Kidney glomerular epithelial cell (primary cell): ENCODE measurements around the gene FER1L5.

Experiments used
- DNase-seq: peaks from one replicate; lab custom pipeline; 2025; lab: John Stamatoyannopoulos, UW

FER1L5 gene

DNA sequence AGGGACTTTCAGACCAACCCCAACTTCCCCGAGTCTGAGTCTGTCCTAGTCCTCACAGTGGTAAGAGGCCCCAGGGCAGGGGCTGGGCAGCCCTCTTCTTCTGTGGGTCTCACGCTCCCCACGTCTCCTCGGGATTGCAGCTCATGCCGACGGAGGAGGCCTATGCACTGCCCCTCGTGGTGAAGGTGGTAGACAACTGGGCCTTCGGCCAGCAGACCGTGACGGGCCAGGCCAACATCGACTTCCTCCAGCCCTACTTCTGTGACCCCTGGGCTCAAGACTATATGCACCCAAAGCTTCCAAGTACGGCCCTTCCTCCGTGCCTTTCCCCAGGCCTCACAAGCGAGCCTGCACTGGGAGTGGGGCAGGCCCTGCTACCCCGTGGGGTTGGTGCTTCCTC lies 53.0 kb downstream of the FER1L5 start:
- no peak for DNase-seq

DNA sequence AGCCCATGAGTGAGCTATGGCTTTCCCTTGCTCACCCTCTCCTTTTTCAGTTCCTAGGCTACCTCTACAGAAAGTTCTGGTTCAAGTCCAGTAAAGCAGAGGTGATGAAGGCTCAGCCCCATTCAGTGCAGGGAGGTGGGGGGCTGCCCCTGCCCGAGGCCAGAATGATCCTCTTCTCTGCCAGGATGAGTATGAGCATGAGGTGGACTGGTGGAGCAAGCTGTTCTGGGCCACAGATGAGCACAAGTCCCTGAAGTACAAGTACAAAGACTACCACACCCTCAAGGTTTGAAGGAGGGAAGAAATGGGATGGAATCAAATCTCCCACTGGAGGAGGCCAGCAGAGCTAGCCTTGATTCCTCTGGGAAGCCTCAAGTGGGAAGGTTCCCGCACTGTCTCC lies 54.9 kb downstream of the FER1L5 start:
- DNase-seq: no peak

DNA sequence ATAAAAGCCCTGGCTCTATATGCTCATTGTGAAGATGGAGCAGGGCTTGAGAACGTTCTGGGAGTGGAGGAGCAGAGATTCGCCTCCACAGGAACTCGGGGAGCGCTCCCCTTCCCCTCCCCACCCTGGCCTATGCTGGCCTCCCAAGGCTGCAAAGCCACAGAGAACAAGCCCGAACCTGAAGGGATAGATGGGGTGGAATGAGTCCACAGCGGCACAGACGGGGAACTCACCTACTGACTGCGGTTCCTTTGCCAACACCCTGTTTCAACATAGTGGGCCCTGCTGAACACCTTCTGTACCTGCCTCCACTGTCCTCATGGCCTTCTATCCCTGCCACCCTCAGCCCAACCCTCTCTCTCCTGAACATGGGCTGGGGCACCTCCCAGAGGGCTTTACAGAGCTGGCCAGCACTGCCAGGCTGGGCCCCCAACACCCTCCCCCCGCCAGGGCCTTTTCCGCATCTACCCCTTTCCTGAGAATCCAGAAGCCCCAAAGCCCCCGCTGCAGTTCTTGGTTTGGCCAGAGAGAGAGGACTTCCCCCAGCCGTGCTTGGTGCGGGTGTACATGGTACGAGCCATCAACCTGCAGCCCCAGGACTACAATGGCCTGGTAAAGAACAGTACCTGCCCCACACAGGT lies 55.8 kb downstream of the FER1L5 start:
- DNase-seq: no peak

DNA sequence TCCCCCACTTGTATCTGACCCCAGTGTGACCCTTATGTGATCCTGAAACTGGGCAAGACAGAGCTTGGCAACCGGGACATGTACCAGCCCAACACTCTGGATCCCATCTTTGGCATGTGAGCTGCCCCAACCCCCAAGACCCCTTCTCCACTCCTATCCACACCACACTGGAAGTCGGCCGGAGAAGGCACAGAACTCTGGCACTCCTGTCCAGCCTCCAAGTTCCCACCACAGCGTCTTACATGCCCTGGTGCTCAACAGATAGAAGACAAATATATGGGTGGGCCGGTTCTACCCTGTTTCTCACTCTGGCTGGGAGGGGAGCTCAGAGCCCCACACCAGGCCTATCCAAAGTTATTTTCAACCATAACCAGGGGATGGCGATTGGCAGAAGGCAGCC lies 56.5 kb downstream of the FER1L5 start:
- no peak for DNase-seq

DNA sequence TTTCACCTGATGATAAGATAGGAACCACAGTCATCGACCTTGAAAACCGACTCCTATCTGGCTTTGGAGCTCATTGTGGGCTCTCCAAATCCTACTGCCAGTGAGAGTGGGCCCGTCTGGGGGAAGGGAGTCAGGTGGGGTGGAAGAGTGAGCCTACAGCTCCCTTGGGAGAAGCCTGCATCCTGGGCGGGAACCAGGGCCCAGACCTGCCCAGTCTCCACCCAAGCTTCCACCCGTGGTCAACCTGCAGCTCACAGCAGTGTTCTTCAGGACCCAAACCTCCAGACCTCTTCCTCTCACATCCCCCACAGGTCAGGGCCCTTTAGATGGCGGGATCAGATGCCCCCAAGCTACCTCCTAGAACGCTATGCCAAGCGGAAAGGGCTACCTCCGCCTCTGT lies 57.1 kb downstream of the FER1L5 start:
- DNase-seq: no peak

DNA sequence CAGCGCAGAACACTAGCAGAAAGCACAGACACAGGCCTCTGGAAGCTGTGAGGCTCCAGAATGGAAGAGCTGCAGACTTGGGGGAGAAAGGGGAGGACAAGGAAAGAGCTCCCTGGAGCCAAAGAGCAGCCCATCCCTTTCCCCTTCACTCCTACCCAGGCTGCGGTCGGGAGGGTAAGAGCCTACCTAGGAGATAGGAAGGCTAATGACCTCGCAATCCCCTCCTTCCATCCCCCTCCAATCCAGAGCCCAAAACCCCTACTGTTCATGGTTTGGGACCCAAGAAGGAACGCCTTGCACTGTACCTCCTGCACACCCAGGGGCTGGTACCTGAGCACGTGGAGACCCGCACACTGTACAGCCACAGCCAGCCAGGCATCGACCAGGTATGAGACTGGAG lies 57.5 kb downstream of the FER1L5 start:
- no peak for DNase-seq

DNA sequence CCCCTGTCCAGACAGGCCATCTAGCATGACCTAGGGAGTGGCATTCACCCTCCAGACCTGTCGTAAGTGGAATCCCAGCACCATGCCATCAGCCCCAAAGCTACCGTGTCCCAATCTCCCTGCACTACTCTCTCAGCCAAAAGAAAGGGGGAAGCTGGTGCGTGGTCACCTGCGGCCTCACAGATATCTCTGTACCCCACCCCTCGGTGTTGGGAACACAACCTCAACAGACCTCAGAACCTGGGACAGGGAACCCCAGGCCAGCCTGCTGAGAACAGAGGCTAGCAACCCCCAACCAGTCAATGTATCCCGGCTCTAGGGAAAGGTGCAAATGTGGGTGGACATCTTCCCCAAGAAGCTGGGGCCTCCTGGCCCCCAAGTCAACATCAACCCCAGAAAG lies 59.1 kb downstream of the FER1L5 start:
- DNase-seq: no peak

DNA sequence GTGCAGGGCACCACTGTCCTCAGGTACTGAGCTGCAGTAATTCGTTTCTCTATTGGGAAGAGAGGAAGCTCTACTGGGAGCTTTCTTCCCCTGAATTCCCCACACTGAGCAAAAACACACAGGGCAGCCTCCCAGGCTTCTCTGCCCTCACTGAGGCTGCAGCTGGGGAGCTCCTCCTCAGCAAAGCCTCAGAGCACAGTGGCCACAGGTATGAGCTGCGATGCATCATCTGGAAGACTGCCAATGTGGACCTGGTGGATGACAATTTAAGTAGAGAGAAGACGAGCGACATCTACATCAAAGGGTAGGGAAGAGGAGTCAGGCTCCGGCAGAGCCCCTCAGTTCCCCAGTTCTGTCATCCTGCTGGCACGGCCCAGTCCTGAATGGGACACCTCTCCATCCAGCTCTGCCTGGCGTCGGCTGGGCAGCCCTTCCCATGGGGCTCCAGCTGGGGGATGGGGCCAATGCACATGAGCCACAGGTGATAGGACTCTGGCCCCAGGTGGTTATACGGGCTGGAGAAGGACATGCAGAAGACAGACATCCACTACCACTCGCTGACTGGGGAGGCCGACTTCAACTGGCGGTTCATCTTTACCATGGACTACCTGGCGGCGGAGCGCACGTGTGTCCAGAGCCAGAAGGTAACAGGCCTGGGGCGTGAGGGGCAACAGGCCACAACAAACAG lies 59.7 kb downstream of the FER1L5 start:
- DNase-seq: no peak

DNA sequence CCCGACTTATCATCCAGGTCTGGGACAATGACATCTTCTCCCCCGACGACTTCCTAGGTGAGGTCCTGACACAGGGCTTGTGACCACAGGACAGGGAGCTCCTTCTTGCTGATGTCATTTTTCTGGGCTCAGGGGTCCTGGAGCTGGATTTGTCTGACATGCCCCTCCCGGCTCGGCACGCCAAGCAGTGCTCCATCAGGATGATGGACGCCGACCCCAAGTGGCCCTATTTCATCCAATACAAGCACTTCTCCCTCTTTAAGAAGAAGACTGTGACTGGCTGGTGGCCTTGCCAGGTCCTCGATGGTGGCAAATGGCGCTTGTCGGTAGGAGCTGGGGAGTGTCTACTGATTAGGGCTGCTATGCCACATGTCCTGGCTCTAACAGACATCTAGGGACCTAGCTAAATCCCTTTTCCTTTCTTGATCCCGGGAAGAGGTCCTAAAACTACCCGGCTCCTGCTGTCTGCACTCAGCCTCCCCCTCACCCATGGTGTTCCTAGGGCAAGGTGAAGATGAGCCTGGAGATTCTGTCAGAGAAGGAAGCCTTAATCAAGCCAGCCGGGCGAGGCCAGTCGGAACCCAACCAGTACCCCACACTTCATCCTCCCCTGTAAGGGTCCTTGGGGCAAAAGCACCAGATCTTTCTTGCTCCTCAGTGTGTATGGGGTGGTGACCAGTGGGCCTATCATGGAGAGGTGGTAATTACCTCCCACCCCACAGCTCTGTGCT lies 60.6 kb downstream of the FER1L5 start:
- DNase-seq: no peak

DNA sequence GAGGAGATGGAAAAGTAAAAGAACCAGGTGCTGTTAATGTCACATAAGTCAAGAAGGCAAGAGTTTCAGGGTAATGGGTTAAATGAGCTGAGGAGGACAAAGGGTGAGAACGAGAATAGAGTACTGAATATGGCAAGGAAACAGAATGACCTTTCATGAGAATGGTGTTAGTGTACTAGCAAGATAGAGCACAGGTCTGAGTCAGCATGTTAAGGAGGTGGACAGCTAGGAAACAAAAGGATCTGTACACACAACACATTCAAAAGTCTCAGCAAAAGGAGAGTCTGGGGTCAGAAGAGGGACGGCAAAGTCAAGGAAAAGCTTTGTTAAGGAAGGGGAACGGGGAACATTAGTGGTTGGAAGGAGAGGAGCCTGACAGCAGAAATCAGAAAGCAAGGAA lies 68.4 kb downstream of the FER1L5 start:
- no peak for DNase-seq

DNA sequence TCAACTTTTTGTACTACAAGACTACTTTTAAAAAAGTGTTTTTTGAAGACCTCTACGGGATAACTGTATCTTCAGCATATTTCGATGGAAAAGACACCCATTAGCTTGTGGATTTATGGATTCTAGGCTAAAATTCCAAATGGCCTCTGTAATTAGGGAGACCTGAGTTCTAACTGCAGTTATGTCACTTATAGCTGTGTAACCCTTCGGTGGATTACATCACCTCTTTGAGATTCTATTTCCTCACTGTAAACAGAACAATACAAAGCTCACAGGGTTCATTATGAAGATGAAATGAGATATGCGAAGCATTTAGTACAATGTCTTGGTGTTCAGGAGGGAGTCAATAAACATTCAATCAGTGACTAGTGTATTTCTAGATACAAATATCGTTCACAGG lies 73.1 kb downstream of the FER1L5 start:
- DNase-seq: no peak

DNA sequence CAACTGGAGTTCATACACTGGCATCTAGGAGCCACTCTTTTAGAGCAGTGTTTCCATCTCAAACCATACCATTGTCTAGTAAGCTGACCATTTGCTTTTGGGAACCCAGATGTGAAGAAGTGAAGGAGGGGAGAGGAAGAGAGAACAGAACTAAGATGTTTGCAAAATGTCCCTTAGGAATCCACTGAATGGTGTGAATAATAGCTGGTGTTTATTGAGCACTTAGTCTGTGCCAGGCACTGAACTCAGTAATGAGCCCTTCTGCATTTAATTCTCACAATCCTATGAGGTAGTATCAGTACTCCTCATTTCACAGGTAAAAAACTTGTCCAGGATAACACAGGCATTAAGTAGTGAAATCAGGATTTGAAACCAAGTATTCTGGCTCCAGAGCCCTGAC lies 73.8 kb downstream of the FER1L5 start:
- DNase-seq: no peak

DNA sequence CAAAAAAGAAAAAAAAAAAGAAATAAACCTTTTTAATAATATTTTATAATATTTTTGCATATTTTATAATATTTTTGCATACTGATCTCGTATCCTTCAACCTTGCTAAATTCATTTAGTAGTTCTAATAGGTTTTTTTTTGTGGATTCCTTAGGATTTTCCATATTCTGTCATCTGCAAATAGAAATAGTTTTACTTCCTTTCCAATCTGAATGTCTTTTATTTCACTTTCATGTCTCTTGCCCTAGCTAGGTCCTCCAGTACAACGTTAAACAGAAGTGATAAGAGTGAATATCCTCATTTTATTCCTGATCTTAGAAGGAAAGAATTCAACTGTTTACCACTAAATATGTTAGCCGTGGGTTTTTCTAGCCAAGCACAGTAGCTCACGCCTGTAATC lies 83.6 kb downstream of the FER1L5 start:
- no peak for DNase-seq

DNA sequence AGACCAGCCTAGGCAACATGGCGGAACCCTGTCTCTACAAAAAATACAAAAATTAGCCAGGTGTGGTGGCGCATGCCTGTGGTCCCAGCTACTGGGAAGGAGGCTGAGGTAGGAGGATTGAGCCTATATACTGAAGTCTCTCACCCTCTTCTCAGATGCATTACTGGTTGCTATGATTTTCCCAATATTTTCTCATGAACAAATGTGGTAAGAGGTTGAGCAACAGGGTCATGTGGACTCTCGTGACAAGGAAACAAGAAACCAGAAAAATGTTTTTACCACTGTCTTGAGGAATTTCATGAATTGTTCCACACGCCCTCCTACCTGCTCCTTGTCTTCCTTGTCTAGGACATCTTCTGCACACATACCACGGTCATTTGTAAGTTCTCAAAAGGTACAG lies 84.9 kb downstream of the FER1L5 start:
- DNase-seq: no peak

DNA sequence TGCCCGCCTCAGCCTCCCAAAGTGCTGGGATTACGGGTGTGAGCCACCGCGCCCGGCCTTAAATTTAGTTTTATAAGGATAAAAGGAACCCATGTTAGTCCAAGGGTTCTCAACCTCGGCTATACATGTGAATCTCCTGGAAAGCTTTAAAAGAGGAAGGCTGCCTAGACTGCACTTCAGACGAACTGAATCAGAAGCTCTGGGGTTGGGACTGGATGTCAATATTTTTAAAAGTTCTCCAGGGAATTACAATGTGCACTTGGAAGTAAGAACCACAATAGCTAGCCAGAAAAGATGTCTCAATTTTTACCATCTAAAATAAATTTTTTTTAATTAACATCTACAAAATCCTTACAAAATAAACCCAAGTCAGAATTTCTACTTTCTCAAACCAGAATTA lies 87.2 kb downstream of the FER1L5 start:
- no peak for DNase-seq

DNA sequence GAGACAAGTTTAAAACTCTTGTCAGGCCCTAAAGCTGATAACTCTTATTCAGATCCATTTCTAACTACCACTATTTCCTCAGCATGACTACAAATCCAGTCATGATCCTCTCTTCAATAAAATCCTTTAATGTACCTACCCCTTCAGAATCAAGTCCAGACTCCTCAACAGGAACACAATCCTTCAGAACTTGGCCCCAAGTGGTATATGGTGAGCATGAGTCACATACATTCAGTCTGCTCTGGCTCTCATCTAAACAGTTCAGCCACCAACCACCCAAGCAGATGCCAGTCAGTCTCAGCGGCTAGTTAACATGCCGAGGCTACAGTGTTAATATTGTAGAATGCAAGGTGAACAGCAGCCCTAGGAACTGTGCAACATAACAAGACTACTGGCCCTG lies 87.6 kb downstream of the FER1L5 start:
- DNase-seq: no peak

DNA sequence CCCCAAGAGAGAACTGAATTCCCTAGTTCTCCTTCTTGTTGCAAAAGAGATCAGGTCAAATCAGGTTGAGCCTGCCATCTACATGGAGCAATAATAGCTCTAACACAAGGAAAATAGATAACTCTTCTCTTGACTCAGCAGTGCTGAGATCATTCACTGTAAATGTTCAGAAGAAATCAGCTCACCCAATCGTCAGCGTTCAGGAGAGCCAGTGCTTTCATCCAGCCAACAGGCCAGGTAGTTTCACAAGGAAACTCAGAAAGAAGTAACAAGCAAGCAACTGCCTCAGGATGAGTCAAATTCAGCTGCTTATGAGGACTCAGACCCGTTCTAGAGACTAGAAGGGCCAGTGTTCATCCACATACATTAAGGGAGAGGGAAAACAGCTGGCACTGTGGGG lies 91.4 kb downstream of the FER1L5 start:
- no peak for DNase-seq

DNA sequence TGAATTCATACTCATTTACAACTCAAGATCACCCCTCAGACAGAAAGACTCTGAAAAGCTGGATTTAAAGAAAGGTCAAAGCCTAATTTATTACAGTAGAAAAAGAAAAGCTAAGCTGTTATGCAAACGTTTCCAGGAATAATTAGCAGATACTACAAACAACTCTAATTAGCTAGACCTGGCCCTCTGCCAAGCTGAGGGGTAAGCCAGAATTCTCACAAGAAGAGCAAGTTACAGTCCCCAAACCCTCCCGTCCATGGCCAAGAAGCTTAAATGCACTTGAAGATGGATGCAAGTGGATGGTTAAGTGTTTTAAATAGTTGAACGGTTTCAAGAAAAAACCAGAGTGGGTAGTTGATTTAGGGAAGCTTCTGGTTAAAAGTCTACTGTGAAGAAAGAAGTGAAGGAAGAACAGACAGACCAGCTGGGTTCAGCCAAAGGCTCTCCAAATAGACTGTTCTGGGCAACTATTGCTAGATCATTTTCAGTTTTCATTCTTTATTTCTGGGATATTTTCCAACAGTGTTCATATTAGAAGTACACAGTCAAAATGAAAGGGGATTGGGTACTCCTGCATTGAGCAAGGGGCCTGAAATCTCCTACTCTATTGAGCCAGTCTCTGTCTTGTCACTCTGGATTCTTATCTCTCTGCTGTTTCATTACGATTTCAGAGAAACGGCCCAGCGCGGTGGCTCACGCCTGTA lies 92.5 kb downstream of the FER1L5 start:
- no peak for DNase-seq

DNA sequence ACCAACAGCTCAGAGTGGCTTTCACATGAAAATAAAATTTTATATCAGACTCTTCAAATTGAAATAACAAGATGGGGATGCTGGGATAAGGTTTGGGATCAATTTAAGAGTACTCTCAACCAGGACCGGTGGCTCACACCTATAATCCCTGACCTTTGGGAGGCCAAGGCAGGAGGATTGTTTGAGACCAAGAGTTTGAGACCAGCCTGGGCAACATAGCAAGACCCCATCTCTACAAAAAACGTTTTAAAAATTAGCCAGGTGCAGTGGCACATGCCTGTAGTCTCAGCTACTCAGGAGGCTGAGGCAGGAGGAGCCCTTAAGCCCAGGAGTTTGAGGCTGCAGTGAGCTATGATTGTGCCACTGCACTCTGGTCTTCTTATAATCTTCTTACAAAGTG lies 94.7 kb downstream of the FER1L5 start:
- DNase-seq: no peak

DNA sequence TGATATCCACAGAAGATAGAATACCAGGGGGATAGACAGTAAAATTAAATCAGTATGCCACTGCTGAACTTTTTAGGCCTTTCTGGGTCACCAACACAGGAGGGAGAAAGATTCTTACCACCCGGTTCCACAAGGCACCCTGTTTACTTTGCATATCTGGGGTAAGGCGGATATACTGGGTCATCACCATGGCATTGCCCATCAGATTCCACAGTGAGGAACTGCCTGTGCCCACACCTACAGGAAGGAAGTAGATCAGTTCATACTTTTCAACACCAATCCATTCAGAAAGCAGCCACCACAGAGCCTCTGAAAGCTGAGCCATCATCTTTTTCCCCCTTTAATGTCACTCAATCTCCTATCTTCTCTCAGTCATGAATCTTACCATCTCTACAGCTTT lies 95.3 kb downstream of the FER1L5 start:
- DNase-seq: no peak

DNA sequence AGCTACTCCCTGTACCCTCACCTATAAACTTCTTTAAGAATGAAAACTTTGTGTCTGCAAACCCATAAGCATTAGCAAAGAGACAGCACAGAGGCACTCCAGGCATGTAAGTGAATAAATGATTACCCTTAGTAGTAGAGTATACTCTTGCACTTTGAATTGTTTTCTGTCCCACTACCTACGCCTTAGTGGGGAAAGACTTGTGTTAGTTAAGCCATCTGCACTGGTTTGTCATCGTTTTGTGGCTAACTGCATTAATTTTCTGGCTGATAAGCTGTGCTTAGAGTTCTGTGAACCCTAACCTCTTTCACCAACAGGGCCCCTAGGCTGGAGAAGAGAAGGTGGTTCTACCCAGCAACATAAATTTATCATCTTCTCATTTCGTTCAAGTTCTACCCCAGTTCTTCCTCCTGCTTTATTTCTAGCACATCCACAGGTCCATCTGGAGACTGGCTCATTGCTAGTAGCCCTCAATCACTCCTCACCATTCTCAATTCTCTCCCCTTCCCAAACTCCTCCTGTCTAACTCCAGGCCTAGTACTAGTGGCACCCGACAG lies 96.6 kb downstream of the FER1L5 start:
- DNase-seq: no peak

DNA sequence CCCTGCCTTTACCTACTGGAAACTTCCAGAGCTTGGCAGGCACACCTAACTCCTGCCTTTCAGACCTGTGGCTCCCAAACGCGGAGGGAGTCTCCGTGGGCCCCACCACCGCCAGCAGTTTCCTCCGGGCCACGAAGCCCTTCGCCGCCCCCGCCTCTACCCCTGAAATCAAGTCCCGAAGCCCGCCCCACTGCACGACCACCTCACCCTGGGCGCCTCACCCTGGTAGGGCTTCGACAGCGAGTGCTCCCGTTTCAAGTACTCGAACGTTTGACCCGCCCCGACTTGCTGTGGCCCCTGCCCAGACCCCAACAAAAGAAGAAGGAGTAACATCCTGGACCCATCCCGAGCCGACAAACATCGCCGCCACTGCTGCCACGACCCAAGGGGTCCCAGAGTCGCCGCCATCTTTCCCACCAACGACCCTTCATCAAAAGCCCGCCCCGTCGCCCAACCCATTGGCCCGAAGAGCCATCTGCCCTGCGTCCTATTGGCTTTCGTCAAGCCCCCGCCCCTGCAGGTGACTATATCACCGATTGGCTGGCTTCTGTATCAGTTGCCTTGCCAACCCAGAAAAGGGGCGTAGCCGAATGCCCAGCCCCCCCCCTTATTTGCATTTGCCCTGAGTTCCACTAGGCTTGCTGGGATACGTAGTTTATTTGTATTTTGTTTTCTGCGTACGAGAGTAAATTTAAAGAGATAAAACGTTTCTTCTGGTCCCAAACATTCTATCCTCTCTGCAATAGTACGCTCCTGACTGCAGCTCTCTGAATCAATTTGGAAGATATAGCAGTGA lies 97.3 kb downstream of the FER1L5 start, which contains the start of gene LMAN2L:
Gene LMAN2L (minus strand): TSS at position 432 of the 796 bp plus-strand sequence. CDS start 24 bp downstream, at position 408.
- DNase-seq: peak; percentile 94
